Measurements from ENCODE around the gene SMURF2.

GRCh38 chr17:64564098-64564497 is 98.0 kb downstream of the SMURF2 start:
- TF ChIP-seq CTCF (IDR thresholded peaks at IDR 0.05 in 2 of 3, conservative IDR thresholded peaks at IDR 0.05 in 1 of 3; ENCODE audit: borderline replicate concordance in 1 of 3, insufficient read depth in 1 of 3, low read depth in 2 of 3, low read length in 2 of 3), result no peak
- TF ChIP-seq POLR2AphosphoS5 (IDR thresholded peaks at IDR 0.05; ENCODE audit: low read depth, low read length), result no peak
- no peak for TF ChIP-seq POLR2A (IDR thresholded peaks at IDR 0.05; ENCODE audit: borderline replicate concordance, extremely low read depth, insufficient read depth, insufficient read length)

Data from HCT116 (cell line).